ENCODE data around the gene NR5A2. TPM values are rescaled to one million over a fixed set of nuclear protein-coding genes. Genes with fewer than 3 reads are reported as not detected.

NR5A2 gene
- polyA plus RNA-seq, 2 donors, result 0.31 to 0.37 TPM

- no peak overlapping the region for H3K4me3 ChIP-seq (ENCODE audit: low read depth in 1 of 2, low read length in 2 of 2)
- H3K36me3 ChIP-seq (ENCODE audit: control insufficient read depth in 2 of 2, insufficient read depth in 2 of 2, low read length in 1 of 2), result no peaks in the 10 kb centered on the region
- H3K27me3 ChIP-seq (ENCODE audit: control insufficient read depth in 1 of 2, insufficient read depth in 2 of 2, low read length in 2 of 2), result no peaks in the 10 kb centered on the region
- no peak overlapping the region for H3K27ac ChIP-seq (ENCODE audit: low read depth in 2 of 2, low read length in 1 of 2)
- 49 to 60% methylated on average over 5 of the region's 5 CpGs for WGBS, 2 donors
- H3K4me1 ChIP-seq (ENCODE audit: control insufficient read depth in 2 of 2, insufficient read depth in 2 of 2, low read length in 1 of 2), result no peaks in the 10 kb centered on the region
- no peaks in the 10 kb centered on the region for H3K9me3 ChIP-seq (ENCODE audit: control insufficient read depth in 2 of 2, insufficient read depth in 1 of 2, low read depth in 1 of 2, low read length in 1 of 2)
Observed at GRCh38 chr1:200081151-200081968, 53.9 kb downstream of the NR5A2 start.

DNA sequence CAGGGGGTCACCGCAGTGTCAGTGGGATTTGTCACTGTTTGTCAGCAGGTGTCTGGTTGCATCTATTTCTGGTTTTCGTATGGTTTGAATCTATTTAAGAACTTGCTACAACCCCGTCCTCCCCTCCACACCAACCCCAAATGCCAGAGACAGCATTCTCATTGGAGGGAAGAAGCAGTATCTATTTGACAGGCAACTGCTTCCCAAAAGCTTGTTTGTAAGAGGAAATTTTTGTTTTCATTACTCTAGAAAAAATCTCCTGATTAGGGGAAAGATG lies 54.4 kb downstream of the NR5A2 start:
- no peaks in the 10 kb centered on the region for H3K9me3 ChIP-seq (ENCODE audit: control insufficient read depth in 2 of 2, insufficient read depth in 1 of 2, low read depth in 1 of 2, low read length in 1 of 2)
- 58 to 71% methylated on average over 3 of the region's 3 CpGs for WGBS, 2 donors
- H3K27me3 ChIP-seq (ENCODE audit: control insufficient read depth in 1 of 2, insufficient read depth in 2 of 2, low read length in 2 of 2), result no peaks in the 10 kb centered on the region
- no peak overlapping the region for H3K4me3 ChIP-seq (ENCODE audit: low read depth in 1 of 2, low read length in 2 of 2)
- H3K4me1 ChIP-seq (ENCODE audit: control insufficient read depth in 2 of 2, insufficient read depth in 2 of 2, low read length in 1 of 2), result no peaks in the 10 kb centered on the region
- no peak overlapping the region for H3K27ac ChIP-seq (ENCODE audit: low read depth in 2 of 2, low read length in 1 of 2)
- no peaks in the 10 kb centered on the region for H3K36me3 ChIP-seq (ENCODE audit: control insufficient read depth in 2 of 2, insufficient read depth in 2 of 2, low read length in 1 of 2)

DNA sequence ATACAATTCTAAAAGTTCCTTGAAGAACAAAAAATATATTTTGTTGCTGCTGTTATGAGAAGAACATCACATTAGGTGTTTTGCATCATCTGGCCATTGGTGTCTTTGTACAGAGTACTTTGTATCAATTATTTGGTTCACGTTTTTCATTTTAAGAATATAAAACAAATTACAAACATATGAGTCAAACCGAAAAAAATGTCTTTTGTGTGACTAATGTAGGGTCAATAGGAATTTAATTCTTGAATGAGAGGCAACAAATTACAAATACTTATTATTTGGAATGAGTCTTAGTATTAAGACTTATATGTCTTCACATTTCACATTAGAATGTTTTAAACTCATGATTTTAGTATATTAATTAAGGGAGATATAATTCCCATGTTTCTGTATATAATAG lies 54.8 kb downstream of the NR5A2 start:
- Histone ChIP-seq H3K9me3 (ENCODE audit: control insufficient read depth in 2 of 2, insufficient read depth in 1 of 2, low read depth in 1 of 2, low read length in 1 of 2) (no peaks in the 10 kb centered on the region), H3K36me3 (ENCODE audit: control insufficient read depth in 2 of 2, insufficient read depth in 2 of 2, low read length in 1 of 2) (no peaks in the 10 kb centered on the region), H3K27ac (ENCODE audit: low read depth in 2 of 2, low read length in 1 of 2) (no peak overlapping the region), H3K4me3 (ENCODE audit: low read depth in 1 of 2, low read length in 2 of 2) (no peak overlapping the region), H3K4me1 (ENCODE audit: control insufficient read depth in 2 of 2, insufficient read depth in 2 of 2, low read length in 1 of 2) (no peaks in the 10 kb centered on the region), H3K27me3 (ENCODE audit: control insufficient read depth in 1 of 2, insufficient read depth in 2 of 2, low read length in 2 of 2) (no peaks in the 10 kb centered on the region)
- 51 to 54% methylated on average over 2 of the region's 2 CpGs for WGBS, 2 donors

GRCh38 chr1:200090252-200091159 lies 63.0 kb downstream of the NR5A2 start:
- Histone ChIP-seq H3K27me3 (ENCODE audit: control insufficient read depth in 1 of 2, insufficient read depth in 2 of 2, low read length in 2 of 2) (peaks cover 3 to 4% of the 10 kb centered on the region in 2 donors), H3K9me3 (ENCODE audit: control insufficient read depth in 2 of 2, insufficient read depth in 1 of 2, low read depth in 1 of 2, low read length in 1 of 2) (peaks cover 0 to 2% of the 10 kb centered on the region in 2 donors), H3K36me3 (ENCODE audit: control insufficient read depth in 2 of 2, insufficient read depth in 2 of 2, low read length in 1 of 2) (no peaks in the 10 kb centered on the region), H3K27ac (ENCODE audit: low read depth in 2 of 2, low read length in 1 of 2) (no peak overlapping the region), H3K4me1 (ENCODE audit: control insufficient read depth in 2 of 2, insufficient read depth in 2 of 2, low read length in 1 of 2) (no peaks in the 10 kb centered on the region), H3K4me3 (ENCODE audit: low read depth in 1 of 2, low read length in 2 of 2) (no peak overlapping the region)
- 57 to 60% methylated on average over 5 of the region's 5 CpGs for WGBS, 2 donors

- peaks cover 0 to 4% of the 10 kb centered on the region in 2 donors for H3K27me3 ChIP-seq (ENCODE audit: control insufficient read depth in 1 of 2, insufficient read depth in 2 of 2, low read length in 2 of 2)
- H3K4me3 ChIP-seq (ENCODE audit: low read depth in 1 of 2, low read length in 2 of 2), result no peak overlapping the region
- H3K27ac ChIP-seq (ENCODE audit: low read depth in 2 of 2, low read length in 1 of 2), result no peak overlapping the region
- no peaks in the 10 kb centered on the region for H3K9me3 ChIP-seq (ENCODE audit: control insufficient read depth in 2 of 2, insufficient read depth in 1 of 2, low read depth in 1 of 2, low read length in 1 of 2)
- H3K36me3 ChIP-seq (ENCODE audit: control insufficient read depth in 2 of 2, insufficient read depth in 2 of 2, low read length in 1 of 2), result no peaks in the 10 kb centered on the region
- WGBS, 2 donors, result 76 to 82% methylated on average over 2 of the region's 2 CpGs
- no peaks in the 10 kb centered on the region for H3K4me1 ChIP-seq (ENCODE audit: control insufficient read depth in 2 of 2, insufficient read depth in 2 of 2, low read length in 1 of 2)
Observed at GRCh38 chr1:200095057-200095577, 67.6 kb downstream of the NR5A2 start.

GRCh38 chr1:200096774-200097173 lies 69.3 kb downstream of the NR5A2 start:
- H3K4me3 ChIP-seq (ENCODE audit: low read depth in 1 of 2, low read length in 2 of 2), result no peak overlapping the region
- H3K36me3 ChIP-seq (ENCODE audit: control insufficient read depth in 2 of 2, insufficient read depth in 2 of 2, low read length in 1 of 2), result no peaks in the 10 kb centered on the region
- no peaks in the 10 kb centered on the region for H3K4me1 ChIP-seq (ENCODE audit: control insufficient read depth in 2 of 2, insufficient read depth in 2 of 2, low read length in 1 of 2)
- no peak overlapping the region for H3K27ac ChIP-seq (ENCODE audit: low read depth in 2 of 2, low read length in 1 of 2)
- no peaks in the 10 kb centered on the region for H3K27me3 ChIP-seq (ENCODE audit: control insufficient read depth in 1 of 2, insufficient read depth in 2 of 2, low read length in 2 of 2)
- no peaks in the 10 kb centered on the region for H3K9me3 ChIP-seq (ENCODE audit: control insufficient read depth in 2 of 2, insufficient read depth in 1 of 2, low read depth in 1 of 2, low read length in 1 of 2)
- WGBS, 2 donors, result 67 to 73% methylated on average over 3 of the region's 3 CpGs

DNA sequence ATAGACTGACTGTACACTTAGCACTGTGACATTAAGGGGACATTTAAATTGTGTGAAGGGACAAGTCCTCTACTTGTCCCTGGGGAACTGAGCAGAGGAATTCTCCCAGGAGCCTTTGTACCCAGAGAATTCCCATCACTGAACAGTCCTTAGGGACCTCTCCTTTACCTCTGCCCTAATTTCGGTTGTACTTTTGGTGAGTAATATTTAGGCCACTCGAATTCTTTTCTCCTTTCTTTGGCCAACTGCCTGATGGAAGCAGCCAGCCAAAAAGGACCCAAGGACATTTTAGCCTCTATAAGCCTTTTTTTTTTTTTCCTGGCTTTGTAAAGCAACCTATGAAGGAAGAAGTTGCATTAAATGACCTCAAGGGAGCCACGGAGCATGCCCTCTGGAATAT lies 71.5 kb downstream of the NR5A2 start:
- H3K4me1 ChIP-seq (ENCODE audit: control insufficient read depth in 2 of 2, insufficient read depth in 2 of 2, low read length in 1 of 2), result no peaks in the 10 kb centered on the region
- 52 to 53% methylated on average over 3 of the region's 3 CpGs for WGBS, 2 donors
- no peaks in the 10 kb centered on the region for H3K36me3 ChIP-seq (ENCODE audit: control insufficient read depth in 2 of 2, insufficient read depth in 2 of 2, low read length in 1 of 2)
- H3K4me3 ChIP-seq (ENCODE audit: low read depth in 1 of 2, low read length in 2 of 2), result no peak overlapping the region
- H3K9me3 ChIP-seq (ENCODE audit: control insufficient read depth in 2 of 2, insufficient read depth in 1 of 2, low read depth in 1 of 2, low read length in 1 of 2), result no peaks in the 10 kb centered on the region
- H3K27ac ChIP-seq (ENCODE audit: low read depth in 2 of 2, low read length in 1 of 2), result no peak overlapping the region
- H3K27me3 ChIP-seq (ENCODE audit: control insufficient read depth in 1 of 2, insufficient read depth in 2 of 2, low read length in 2 of 2), result no peaks in the 10 kb centered on the region

DNA sequence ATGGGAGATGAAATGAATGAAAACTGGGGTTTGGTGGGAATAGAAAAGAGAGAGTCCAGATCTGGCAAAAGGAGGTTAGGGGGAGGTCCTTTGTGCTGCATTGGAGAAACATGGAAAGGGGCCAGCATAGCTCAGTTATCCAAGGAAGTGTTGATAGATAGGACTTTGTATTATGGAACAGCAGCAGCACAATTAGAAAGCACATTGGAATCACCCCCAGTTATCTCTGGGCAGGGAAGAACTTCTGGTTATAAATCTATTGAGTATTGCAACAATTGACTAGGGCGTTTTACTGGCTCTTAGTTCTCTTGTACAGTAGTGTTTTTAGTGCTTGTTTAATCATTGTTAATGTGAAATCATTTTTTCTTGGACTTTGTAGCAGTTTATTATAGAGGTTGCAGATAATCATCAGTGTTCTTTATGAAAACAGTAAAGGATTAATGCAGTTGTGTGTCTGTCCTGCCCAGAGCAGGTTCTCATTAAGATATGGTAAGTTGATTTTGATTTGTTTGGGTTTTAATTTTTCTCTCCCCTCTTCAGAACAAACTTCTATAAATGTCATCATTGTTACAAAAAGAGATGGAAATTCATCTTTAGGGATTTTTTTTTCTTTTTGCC lies 76.6 kb downstream of the NR5A2 start:
- H3K9me3 ChIP-seq (ENCODE audit: control insufficient read depth in 2 of 2, insufficient read depth in 1 of 2, low read depth in 1 of 2, low read length in 1 of 2), result no peaks in the 10 kb centered on the region
- H3K27ac ChIP-seq (ENCODE audit: low read depth in 2 of 2, low read length in 1 of 2), result no peak overlapping the region
- H3K27me3 ChIP-seq (ENCODE audit: control insufficient read depth in 1 of 2, insufficient read depth in 2 of 2, low read length in 2 of 2), result no peaks in the 10 kb centered on the region
- WGBS, 2 donors, result 35 to 43% methylated on average over 1 of the region's 1 CpG
- no peaks in the 10 kb centered on the region for H3K4me1 ChIP-seq (ENCODE audit: control insufficient read depth in 2 of 2, insufficient read depth in 2 of 2, low read length in 1 of 2)
- no peaks in the 10 kb centered on the region for H3K36me3 ChIP-seq (ENCODE audit: control insufficient read depth in 2 of 2, insufficient read depth in 2 of 2, low read length in 1 of 2)
- no peak overlapping the region for H3K4me3 ChIP-seq (ENCODE audit: low read depth in 1 of 2, low read length in 2 of 2)

DNA sequence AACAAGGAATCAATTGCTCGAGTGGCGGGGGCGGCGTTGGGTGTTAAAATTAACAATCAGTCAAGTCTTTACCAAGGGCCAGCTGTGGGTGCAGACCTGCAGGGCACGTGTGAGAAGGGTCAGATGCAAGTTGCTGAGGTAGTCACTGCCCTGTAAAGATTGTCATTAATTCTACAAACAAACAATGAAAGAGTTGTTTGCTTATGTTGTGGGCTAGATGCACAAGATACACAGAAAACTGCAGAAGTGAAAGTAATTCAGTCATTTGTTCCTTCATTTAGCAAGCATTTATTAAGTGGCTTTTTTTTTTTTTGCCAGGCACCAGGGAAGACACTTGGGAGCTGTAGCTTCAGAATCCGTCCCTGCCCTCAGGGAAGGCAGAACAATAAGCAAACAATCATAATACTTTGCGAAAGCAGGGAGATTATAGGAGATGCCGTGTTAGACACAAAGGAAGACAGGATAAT lies 79.5 kb downstream of the NR5A2 start:
- H3K27ac ChIP-seq (ENCODE audit: low read depth in 2 of 2, low read length in 1 of 2), result no peak overlapping the region
- no peaks in the 10 kb centered on the region for H3K27me3 ChIP-seq (ENCODE audit: control insufficient read depth in 1 of 2, insufficient read depth in 2 of 2, low read length in 2 of 2)
- H3K36me3 ChIP-seq (ENCODE audit: control insufficient read depth in 2 of 2, insufficient read depth in 2 of 2, low read length in 1 of 2), result no peaks in the 10 kb centered on the region
- H3K9me3 ChIP-seq (ENCODE audit: control insufficient read depth in 2 of 2, insufficient read depth in 1 of 2, low read depth in 1 of 2, low read length in 1 of 2), result no peaks in the 10 kb centered on the region
- no peaks in the 10 kb centered on the region for H3K4me1 ChIP-seq (ENCODE audit: control insufficient read depth in 2 of 2, insufficient read depth in 2 of 2, low read length in 1 of 2)
- no peak overlapping the region for H3K4me3 ChIP-seq (ENCODE audit: low read depth in 1 of 2, low read length in 2 of 2)
- 39 to 46% methylated on average over 8 of the region's 8 CpGs for WGBS, 2 donors

Measured in esophagus (tissue), 2 donors.